ENCODE data around the gene LONP2. TPM values are rescaled to one million over a fixed set of nuclear protein-coding genes. Genes with fewer than 3 reads are reported as not detected.
"Not testable (repeated sequence)": the region's sequence is repeated elsewhere in the genome, so short reads cannot be mapped to it uniquely, and the experiment has no call there.

LONP2 gene
- total RNA-seq, 1 donor from 2014 or later, result 30.6 TPM

GRCh38 chr16:48352648-48353390 lies 108.7 kb downstream of the LONP2 start:
- DNase-seq (ENCODE audit: low spot score), result no peak
- Histone ChIP-seq H3K9ac (no peak overlapping the region), H2AFZ (replicated peaks) (no peak overlapping the region), H3K79me2 (ENCODE audit: low read depth) (peaks cover 42% of the 10 kb centered on the region), H3K27me3 (no peaks in the 10 kb centered on the region), H3K9me3 (ENCODE audit: low read depth) (no peaks in the 10 kb centered on the region), H3K36me3 (no peaks in the 10 kb centered on the region), H3K4me1 (no peaks in the 10 kb centered on the region), H3K4me3 (no peak overlapping the region), H4K20me1 (ENCODE audit: low read depth) (peaks cover 5% of the 10 kb centered on the region), H3K4me2 (no peak overlapping the region), H3F3A (ENCODE audit: low read depth) (no peaks in the 10 kb centered on the region), H3K27ac (no peak overlapping the region)
- no peak overlapping the region for H3K4me3 Mint-ChIP-seq
- TF ChIP-seq EZH2phosphoT487 (IDR thresholded peaks at IDR 0.05), result no peak
- no peak for TF ChIP-seq CTCF (IDR thresholded peaks at IDR 0.05)
- no peak for TF ChIP-seq EZH2 (IDR thresholded peaks at IDR 0.05)
- peaks cover 9% of the 10 kb centered on the region for H3K4me1 Mint-ChIP-seq
- peaks cover 36% of the 10 kb centered on the region for H3K36me3 Mint-ChIP-seq
- H3K9me3 Mint-ChIP-seq, result peaks cover 4% of the 10 kb centered on the region
- H3K27me3 Mint-ChIP-seq (ENCODE audit: insufficient read depth, low read depth), result no peaks in the 10 kb centered on the region
- H3K27ac Mint-ChIP-seq, result no peak overlapping the region

GRCh38 chr16:48353565-48354163 lies 109.6 kb downstream of the LONP2 start:
- no peak overlapping the region for H2AFZ ChIP-seq (replicated peaks)
- Mint-ChIP-seq H3K9me3 (peaks cover 4% of the 10 kb centered on the region), H3K27me3 (ENCODE audit: insufficient read depth, low read depth) (no peaks in the 10 kb centered on the region), H3K27ac (peak overlapping the region; percentile 31), H3K4me1 (peaks cover 4% of the 10 kb centered on the region), H3K4me3 (no peak overlapping the region), H3K36me3 (peaks cover 40% of the 10 kb centered on the region)
- H3K27ac ChIP-seq, result no peak overlapping the region
- H4K20me1 ChIP-seq (ENCODE audit: low read depth), result peaks cover 11% of the 10 kb centered on the region
- no peaks in the 10 kb centered on the region for H3F3A ChIP-seq (ENCODE audit: low read depth)
- no peak overlapping the region for H3K9ac ChIP-seq
- no peaks in the 10 kb centered on the region for H3K27me3 ChIP-seq
- DNase-seq (ENCODE audit: low spot score), result peak; percentile 79
- no peaks in the 10 kb centered on the region for H3K4me1 ChIP-seq
- no peaks in the 10 kb centered on the region for H3K36me3 ChIP-seq
- no peak overlapping the region for H3K4me2 ChIP-seq
- peaks cover 50% of the 10 kb centered on the region for H3K79me2 ChIP-seq (ENCODE audit: low read depth)
- H3K9me3 ChIP-seq (ENCODE audit: low read depth), result no peaks in the 10 kb centered on the region
- no peak overlapping the region for H3K4me3 ChIP-seq
- TF ChIP-seq EZH2 (IDR thresholded peaks at IDR 0.05), result no peak
- peak; percentile 89 for TF ChIP-seq CTCF (IDR thresholded peaks at IDR 0.05)
- no peak for TF ChIP-seq EZH2phosphoT487 (IDR thresholded peaks at IDR 0.05)

- not testable (repeated sequence) for H3K4me3 ChIP-seq; H3K4me1 Mint-ChIP-seq; H3K36me3 ChIP-seq; H3K4me1 ChIP-seq; H3F3A ChIP-seq (ENCODE audit: low read depth); H2AFZ ChIP-seq (replicated peaks); H3K9ac ChIP-seq; H3K4me3 Mint-ChIP-seq; H3K27me3 Mint-ChIP-seq (ENCODE audit: insufficient read depth, low read depth); H3K27me3 ChIP-seq; H3K27ac Mint-ChIP-seq; H3K9me3 ChIP-seq (ENCODE audit: low read depth); H3K4me2 ChIP-seq; DNase-seq (ENCODE audit: low spot score); H3K9me3 Mint-ChIP-seq; H3K27ac ChIP-seq
- H3K36me3 Mint-ChIP-seq, result peaks cover 39% of the 10 kb centered on the region
- Histone ChIP-seq H3K79me2 (ENCODE audit: low read depth) (peaks cover 57% of the 10 kb centered on the region), H4K20me1 (ENCODE audit: low read depth) (peaks cover 18% of the 10 kb centered on the region)
Observed at GRCh38 chr16:48354385-48354784, 110.3 kb downstream of the LONP2 start.

All from neural progenitor cell (in vitro differentiated cells).